ENCODE results near the gene EIF1AY.

- TF ChIP-seq CTCF (conservative IDR thresholded peaks at IDR 0.05; ENCODE audit: low read depth, low read length) (no peak), FOS (IDR thresholded peaks at IDR 0.05; ENCODE audit: low read depth, low read length) (no peak), POLR2A (IDR thresholded peaks at IDR 0.05; ENCODE audit: low read depth, low read length) (no peak), USF2 (IDR thresholded peaks at IDR 0.05; ENCODE audit: low read depth, low read length) (no peak), SMC3 (IDR thresholded peaks at IDR 0.05; ENCODE audit: low read depth, low read length) (no peak), MAFK (IDR thresholded peaks at IDR 0.05; ENCODE audit: low read depth, low read length) (no peak), RAD21 (IDR thresholded peaks at IDR 0.05; ENCODE audit: low read length) (no peak), RCOR1 (IDR thresholded peaks at IDR 0.05; ENCODE audit: insufficient replicate concordance, low read length) (no peak), RFX5 (IDR thresholded peaks at IDR 0.05; ENCODE audit: low read depth, low read length) (no peak), MAZ (IDR thresholded peaks at IDR 0.05; ENCODE audit: borderline replicate concordance, low read depth, low read length) (no peak), NFE2L2 (IDR thresholded peaks at IDR 0.05; ENCODE audit: low read depth, low read length) (no peak), CHD1 (IDR thresholded peaks at IDR 0.05; ENCODE audit: low read depth, low read length) (no peak)
These were observed 29.5 kb upstream of the EIF1AY start for GRCh38 chrY:20546071-20546470.

All from IMR-90 (cell line).